Measurements from ENCODE around the gene ADGRA1.
"Not testable (repeated sequence)": the region's sequence is repeated elsewhere in the genome, so short reads cannot be mapped to it uniquely, and the experiment has no call there.

ADGRA1 gene

DNA sequence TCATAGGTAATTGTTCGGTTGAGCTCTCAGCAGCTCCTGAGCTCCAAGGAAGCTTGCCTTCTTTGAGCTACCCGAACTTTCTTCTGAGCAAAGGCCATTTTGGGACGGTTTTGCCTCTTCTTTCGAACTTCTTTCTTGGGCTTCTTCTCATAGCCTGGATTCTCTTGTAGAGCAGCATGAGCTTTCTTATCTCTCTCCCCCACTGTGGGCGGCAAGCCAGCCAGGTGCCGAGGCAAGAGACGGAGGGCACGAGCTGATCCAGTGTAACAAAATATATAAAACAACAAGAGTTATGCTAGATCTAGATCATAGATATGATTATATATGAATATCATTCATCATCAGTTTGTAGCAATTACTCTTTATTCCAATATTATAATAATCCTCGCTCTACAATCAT, 55.8 kb downstream of the ADGRA1 start:
- no peak for DNase-seq (ENCODE audit: low read depth)

DNA sequence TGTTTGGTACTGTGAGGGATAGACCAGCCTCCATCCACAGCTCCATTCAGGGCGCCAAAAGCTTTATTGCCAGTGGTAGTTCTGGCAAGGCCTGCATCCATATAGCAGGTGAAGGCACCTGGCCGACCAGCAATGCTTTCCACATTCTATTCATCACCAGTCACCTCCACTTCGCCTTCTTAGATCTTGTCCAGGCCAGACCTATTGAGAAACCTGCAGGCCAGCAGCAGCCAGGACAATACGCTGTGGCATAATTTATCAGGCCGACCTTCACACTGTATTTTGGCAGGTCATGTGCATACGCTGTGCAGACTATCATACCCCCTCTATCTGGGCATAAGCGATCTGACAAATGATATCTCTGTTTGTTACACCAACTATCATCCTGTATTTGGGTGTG, 57.0 kb downstream of the ADGRA1 start:
- no peak for DNase-seq (ENCODE audit: low read depth)

DNA sequence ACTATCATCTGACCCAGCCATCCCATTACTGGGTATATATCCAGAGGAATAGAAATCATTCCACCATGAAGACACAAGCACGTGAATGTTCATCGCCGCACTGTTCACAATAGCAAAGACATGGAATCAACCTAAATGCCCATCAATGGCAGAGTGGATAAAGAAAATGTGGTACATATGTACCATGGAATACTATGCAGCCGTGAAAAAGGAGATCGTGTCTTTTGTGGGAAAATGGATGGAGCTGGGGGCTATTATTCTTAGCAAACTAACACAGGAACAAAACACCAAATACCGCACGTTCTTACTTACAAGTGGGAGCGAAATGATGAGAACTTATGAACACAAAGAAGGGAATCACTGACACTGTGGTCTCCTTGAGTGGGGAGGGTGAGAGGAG, 62.5 kb downstream of the ADGRA1 start:
- DNase-seq (ENCODE audit: low read depth): no peak

DNA sequence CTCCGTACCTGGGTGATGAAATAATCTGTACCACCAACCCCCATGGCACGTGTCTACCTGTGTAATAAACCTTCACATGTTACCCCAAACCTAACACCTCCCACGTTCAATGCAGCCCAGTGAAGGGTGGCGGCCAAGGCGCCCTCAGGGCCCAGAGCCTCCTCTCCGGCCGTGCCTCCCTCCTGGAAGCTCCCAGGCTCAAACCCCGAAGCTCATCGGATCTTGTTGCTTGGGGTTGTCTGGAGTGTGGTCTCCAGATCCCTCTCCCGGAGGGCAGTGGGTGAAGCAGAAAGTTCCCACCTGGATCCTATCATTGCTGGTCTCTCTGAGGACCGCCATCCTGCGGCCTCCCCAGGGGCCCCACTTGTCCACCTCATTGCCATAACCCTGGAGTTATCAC, 62.9 kb downstream of the ADGRA1 start:
- no peak for DNase-seq (ENCODE audit: low read depth)

DNA sequence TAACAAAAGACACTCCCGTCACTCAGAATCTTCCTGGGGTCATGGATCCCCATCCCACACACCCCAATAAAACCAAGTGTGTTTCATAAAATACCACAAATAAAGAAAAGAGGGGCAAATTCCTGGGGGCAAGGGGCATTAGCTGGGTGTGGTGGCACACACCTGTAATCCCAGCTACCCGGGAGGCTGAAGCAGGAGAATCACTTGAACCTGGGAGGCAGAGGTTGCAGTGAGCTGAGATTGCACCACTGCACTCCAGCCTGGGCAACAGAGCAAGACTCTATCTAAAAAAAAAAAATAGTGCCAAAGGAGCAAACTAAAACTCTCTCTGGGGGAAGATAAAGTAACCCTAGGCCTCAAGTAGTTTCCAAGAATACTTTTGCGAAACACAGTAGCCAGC, 63.3 kb downstream of the ADGRA1 start:
- DNase-seq (ENCODE audit: low read depth): not testable (repeated sequence)

DNA sequence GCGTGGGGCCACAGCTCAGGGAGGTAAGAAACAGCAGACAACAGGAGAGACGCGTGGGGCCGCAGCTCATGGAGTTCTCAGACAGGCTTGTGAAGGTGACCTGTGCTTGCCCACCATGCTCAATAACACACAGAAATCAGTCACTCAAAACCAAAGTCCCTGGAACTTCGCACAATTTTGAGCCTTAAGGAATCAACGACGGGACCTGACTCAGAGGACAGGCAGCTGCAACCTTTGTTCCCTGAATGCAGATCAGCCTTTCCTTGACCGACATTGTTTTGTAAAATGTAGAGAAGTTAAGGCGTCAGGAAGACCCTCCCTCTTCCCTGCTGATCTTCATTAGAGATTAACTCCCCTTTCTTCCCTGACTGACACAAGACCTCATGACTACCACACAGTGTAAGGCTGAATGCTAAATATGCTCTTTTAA, 63.8 kb downstream of the ADGRA1 start:
- no peak for DNase-seq (ENCODE audit: low read depth)

DNA sequence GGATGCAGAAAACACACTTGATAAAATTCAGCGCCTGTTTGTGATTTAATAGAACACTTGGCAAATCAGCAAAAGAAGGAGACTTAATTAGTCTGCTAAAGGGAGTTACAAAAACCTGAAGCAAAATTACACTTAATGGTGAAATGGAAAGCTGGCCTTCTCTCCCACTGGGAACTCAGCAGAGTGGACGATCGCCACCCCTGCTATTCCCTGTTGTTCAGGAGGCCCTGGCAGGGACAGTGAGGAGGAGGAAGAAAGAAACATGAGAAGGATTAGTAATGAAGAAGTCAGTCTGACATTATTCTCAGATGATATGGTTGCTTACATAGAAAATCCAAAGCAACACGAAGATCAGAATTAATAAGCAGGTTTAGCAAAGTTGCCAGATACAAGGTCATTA, 66.7 kb downstream of the ADGRA1 start:
- DNase-seq (ENCODE audit: low read depth): no peak

DNA sequence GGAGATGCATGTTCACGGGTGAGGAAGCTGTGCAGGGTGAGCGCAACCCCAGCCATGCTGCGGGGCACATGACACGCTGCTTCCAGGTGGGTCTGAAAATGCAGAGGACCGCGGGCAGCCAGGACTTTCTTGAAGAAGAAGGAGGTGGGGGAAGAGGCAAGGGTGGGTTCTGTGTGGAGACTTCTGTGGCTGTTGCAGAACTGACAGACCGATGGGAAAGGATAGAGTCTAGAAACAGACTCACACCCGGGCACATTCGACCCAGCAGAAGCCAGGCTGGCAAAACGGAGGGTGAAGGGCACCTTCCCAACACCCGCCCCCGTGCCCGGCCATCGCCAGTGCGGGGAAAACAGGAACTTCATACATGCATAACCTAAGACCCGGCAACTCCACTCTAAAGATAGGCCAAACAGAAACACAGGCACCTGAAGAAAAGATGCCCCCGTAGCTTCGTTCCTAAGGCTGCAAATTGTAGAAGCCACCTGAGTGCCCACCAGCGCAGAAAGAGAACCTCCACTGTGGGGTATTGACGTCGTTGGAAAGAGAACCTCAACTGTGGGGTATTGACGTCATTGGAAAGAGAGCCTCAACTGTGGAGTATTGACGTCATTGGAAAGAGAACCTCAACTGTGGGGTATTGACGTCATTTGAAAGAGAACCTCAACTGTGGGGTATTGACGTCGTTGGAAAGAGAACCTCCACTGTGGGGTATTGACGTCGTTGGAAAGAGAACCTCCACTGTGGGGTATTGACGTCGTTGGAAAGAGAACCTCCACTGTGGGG, 67.5 kb downstream of the ADGRA1 start:
- DNase-seq (ENCODE audit: low read depth): no peak

DNA sequence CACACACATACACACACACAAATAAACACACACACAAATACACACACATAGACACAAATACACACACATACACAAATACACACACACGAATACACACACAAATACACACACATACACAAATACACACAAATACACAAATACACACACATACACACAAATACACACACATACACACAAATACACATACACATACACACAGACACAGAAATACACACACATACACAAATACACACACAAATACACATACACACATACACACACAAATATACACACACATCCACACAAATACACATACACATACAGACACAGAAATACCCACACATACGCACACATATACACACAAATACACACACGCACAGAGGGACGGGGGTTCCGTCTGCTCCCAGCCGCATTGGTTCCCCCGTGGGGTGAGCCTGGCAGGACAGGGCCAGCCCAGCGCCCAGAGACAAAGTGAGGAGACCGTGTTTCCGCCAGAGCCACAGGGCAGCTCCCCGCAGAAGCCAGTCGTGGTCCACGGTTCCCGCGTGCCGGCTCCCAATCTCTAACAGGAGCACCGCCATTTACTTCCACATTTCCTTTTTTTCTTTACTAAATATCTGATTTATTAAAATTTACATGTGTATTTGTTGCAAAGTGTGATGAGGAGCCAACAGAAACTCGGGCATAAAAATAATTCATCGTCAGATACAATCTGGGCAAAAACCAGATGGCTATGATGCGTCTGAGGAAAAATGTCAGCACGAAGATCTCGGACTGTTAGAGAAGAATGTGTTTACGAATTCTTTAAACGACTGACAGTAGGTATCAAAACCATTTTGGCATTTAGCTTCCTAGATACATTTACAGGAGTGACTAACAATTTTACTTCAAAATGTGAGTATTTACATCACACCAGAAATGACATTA, 69.2 kb downstream of the ADGRA1 start:
- no peak for DNase-seq (ENCODE audit: low read depth)

DNA sequence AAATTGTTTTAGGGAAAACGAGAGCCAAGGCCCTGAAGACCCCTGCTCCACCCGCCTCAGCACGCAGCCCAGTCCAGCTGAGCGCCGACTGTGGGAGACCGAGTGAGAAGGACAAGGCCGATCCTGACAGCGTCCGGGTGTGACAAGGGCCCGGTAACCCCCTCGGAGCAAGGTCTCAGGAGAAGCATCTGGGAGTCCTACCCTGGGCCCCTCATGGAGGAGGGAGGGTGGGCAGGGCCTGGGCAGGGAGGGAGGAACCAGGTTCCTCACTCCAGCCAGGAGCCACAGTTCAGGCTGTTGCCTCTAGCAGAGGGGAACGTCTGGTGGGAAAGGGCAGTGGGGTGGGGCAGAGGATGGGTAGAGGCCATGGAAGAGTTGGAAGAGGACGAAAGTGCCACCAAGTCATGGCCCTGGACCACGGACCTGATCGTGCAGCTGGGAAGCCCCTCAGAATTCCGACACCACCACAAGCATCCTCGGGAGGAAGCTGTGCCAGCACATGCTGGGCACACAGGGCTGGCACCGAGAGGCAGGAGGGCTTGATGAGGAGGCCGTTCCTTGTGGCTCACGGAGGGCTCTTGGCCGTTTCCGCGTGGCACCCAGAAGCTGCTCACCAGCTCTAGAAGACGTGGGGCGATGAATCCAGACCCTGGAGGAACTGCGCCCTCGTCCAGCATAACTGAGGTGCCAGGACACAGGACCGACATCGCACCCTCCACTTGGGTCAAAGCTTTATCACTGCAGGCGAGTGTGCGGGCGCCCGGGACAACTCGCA, 70.1 kb downstream of the ADGRA1 start:
- DNase-seq (ENCODE audit: low read depth): no peak

DNA sequence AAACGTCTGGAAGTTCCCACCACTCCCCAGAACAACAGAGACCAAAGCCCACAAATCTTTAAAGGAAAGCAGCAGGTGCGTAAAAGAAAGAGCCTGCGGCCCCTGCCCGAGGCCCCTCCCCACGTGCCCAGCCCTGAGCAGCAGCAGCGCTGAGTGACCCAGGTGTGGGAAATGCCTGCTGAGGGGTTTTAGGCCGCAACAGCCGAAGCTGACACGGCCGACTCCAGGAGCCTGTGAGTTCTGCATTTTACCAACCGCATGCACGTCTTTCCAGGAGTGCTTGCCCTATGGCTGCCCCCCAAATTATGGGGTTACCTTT, 70.7 kb downstream of the ADGRA1 start:
- no peak for DNase-seq (ENCODE audit: low read depth)

DNA sequence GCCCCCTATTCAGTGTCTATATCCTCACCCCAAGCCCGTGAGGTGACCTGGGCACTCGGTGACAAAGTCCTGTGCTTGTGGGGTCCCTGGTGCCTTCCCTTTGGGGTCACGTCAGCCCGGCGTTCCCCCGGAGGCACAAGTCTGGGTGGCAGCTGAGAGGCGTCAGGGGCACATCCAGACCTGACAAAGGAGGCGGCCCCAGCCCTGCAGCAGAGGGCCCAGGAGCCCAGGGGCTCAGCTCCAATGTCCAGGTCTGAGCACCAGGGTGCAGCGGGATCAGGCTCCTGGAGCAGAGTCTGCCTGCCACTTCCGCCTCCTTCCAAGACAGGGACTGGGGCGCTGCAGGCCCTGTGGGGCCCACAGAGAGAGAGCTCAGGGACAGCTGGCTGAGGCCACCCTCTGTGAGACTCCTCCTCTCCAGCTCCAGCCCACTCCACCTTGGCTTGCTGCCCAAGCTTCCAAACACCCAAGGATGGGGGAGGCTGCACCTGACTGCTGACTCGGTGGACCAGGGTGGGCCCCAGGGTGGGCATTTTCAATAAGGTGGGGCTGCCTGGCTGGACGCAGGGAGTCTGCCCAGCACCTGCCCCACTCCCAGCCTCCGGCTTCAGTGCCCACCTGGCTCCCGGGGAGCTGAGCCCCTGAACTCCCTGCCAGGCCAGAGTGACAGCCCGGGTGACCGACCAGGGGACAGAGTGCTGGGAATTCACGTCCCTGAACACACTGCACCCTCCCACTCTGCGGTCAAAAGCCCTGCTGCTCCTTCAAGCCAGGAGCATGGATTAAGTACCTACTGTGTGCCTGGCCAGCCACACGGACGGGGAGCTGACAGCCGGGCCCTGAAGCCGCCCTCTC, 71.3 kb downstream of the ADGRA1 start:
- no peak for DNase-seq (ENCODE audit: low read depth)

DNA sequence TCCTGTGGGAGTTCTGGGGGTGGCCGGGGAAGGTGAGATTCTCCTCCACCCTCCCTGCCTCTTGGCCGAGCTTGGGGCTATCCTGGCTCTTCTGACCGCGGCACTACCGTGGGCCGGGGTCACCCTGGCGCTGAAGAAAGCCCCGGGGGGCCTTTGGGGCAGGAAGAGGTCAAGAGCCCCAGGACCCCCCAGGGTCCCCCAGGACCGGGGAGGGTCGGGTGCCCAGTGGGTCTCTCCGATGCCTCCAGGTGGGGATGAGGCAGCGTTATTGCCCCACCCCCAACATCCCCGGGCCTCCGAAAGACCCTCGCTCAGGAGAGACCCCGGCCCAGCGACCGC, 71.9 kb downstream of the ADGRA1 start:
- DNase-seq (ENCODE audit: low read depth): no peak

DNA sequence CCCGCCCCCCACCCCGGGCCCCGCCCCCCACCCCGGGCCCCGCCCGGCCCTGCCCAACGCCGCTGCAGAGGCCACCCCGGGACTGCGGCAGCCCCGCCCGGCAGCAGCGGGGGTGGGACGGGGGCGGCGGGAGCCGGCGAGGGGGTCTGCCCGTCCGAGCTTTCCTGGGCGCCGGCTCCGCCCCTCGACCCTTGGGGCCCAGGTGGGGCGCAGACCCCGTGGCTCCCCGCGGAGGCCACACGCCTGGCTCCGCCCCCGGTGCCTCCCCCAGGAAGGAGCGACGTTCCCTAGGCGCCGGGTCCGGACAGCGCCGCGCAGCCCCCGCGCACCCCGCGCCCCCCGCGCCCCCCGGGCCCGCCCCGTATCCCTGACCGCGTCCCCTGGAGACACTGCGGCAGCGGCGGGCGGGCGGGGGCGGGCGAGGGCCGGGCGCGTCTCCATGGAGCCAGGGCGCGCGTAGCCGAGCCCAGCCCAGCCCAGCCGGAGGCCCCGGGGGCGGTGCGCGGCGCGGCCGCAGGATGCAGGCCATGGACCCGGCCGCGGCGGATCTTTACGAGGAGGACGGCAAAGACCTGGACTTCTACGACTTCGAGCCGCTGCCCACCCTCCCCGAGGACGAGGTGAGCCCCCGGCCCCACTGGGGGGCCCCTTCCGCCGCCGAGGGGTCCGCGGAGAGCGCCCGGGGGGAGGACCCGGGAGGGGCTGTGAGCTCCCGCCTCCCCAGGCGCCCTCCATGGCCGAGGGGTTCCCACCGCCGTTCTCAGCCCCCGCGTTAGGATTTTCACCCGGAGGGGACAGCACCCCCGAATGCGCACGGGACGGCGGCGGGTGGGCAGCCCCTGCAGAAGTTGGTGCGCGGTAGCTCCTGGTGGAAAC, 72.5 kb downstream of the ADGRA1 start, which contains the start of gene KNDC1:
KNDC1 (plus strand) TSS at position 270 of the 876 bp plus-strand sequence; CDS start at position 519, 249 bp downstream.
- no peak for DNase-seq (ENCODE audit: low read depth)

DNA sequence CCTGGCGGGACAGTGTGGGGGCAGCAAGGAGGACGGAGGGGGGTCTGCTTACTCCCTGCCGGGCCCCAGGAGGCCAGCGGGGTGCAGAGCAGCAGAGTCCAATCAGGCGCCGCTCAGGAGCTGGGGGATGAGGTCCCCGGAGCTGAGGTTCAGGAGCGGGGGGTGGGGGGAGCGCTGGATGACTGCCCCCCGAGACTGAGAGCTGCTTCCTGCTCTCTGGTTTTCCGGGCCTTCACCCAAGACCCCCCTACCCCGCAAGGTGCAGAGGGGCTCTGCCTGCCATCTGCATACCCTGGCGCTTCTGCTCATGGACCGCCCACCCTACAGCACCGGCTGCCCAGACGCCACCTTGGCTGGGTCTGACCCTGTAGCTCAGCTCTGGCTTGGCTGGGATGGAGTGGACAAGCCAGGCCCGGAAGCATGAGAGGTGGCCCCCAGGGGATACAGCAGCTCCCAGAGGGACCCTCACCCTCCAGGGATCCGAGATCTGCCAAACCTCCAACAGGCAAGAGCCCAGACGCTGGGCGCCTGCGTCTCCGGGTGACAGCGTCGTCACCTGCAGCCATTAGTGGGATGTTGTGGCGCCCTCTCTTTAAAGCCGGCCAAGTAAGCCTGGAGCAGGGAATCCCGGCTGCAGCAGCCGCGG, 73.2 kb downstream of the ADGRA1 start:
- no peak for DNase-seq (ENCODE audit: low read depth)

DNA sequence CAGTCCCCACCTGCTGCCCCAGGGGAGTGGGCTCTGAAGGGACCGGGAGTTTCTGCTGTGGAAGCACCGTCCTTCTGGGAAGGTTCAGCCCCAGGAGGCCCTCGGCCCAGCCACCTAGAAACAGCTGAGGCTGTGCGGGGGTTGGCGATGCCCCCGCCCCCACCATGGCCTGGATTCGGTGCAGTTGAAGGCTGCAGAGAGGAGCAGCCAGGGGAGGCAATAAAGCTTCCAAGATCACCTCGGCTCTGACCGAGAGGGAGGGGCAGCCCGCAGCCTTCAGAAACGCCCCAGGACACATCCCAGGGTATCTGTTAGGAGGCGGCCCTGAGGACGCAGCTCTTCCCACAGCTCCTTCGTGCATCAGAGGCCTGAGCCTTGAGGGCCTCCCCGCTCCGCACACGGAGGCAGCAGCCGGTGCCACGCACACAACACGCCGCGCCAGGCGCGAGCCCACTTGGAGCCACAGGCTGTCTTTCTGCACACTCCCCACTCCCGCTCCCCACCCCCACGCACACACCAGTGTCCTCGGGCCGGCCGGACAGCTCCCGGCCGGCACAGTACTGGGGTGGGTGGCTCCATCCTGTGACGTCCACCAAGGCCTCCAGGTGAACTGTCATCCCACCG, 73.9 kb downstream of the ADGRA1 start:
- no peak for DNase-seq (ENCODE audit: low read depth)

DNA sequence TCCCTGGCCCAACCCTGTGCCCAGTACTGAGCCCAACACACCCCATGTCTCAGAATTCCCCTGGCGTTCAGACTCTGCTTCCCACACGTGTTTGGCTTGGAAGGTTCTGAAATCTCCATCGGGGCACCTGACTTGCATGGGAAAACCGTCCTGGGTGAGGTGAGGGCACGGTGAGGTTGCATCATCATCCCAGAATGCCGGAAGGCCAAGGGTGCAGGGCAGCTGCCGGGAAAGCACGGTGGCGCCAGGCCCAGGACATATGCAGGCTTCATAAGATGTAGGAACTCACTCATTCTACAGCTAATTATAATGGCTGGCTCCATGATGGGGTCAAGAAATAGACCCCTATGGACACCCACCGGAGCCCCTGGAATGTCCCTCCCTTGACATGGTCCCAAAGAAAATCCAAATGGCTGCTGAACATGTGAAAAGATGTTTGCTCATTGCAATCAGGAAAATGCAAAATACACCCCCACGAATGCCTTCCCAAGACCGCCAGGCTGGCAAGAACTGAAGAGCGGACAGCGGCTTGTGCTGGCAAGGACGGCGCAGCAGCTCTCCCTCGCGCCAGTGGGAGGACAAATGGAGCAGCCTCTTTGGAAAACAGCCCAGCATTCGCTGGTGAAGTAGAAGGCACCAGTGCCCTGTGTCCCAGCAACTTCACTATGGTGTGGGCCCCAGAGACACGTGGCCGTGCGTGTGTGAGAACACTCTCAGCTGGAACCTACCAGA, 74.6 kb downstream of the ADGRA1 start:
- DNase-seq (ENCODE audit: low read depth): no peak

DNA sequence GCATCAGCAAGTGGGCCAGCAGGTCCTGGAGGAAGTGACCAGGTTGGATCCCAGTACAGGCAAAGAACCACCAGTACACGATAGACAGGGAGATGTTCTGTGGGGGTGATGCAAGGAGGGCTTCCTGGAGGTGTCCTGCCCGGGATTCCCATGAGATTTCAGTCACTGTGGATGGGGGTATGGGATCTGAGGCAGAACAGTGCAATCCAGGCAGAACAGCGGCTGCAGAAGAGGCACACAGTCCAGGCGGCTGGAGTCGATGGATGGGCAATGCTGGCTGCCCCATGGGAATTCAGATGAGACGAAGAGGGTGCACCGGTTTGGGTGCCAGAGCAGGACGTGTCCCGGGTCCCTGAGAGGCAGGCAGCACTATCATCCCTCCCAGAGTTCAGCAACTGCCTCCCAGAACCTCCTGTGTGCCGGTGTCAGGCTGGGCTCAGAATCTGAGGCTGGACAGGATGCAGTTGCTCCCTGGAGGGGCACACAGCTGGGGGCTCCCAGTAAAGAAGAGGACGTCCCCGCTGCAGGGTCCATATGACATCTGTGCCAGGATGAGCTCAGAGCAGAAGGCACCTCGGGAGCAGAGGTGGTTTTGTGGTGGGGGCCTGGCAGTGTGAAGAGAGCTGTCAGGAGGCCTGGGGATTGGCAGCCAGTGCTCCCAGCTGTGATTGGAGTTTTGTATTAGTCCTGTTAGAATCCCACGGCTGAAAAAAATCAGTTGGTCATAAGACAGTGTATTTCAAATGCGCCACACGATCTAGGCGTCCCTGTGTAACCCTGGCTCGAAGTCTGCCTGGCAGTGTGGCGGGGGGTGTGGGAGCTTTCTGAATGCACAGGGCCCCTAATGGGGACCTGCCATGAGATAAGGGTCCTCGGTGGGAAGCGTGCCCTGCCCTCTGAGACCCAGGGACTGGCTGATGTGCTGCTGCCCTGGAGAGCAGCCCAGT, 75.5 kb downstream of the ADGRA1 start:
- no peak for DNase-seq (ENCODE audit: low read depth)
